A673 (cell line): ENCODE data around the gene NEK6.

Experiments used
- EZH2 ChIP-seq: fragments of 200-600 bp; sonication (generic); IDR thresholded peaks from 2 replicates; pipeline ENCODE4 v1.6.1; 2017; ENCODE audit warnings: borderline replicate concordance, low read depth, mild to moderate bottlenecking, mixed read lengths, antibody characterized with exemption, low read length; ENCODE audit not compliant: poor library complexity, severe bottlenecking
- TF ChIP-seq, protein P1 (sequence below): fragments of 300-800, 200-600 bp; sonication (generic); conservative IDR thresholded peaks from 2 replicates; pipeline ENCODE4 v1.5.1; 2017; ENCODE audit warnings: low read depth, mild to moderate bottlenecking, antibody characterized with exemption, low read length, moderate library complexity, mixed read lengths

DNA sequence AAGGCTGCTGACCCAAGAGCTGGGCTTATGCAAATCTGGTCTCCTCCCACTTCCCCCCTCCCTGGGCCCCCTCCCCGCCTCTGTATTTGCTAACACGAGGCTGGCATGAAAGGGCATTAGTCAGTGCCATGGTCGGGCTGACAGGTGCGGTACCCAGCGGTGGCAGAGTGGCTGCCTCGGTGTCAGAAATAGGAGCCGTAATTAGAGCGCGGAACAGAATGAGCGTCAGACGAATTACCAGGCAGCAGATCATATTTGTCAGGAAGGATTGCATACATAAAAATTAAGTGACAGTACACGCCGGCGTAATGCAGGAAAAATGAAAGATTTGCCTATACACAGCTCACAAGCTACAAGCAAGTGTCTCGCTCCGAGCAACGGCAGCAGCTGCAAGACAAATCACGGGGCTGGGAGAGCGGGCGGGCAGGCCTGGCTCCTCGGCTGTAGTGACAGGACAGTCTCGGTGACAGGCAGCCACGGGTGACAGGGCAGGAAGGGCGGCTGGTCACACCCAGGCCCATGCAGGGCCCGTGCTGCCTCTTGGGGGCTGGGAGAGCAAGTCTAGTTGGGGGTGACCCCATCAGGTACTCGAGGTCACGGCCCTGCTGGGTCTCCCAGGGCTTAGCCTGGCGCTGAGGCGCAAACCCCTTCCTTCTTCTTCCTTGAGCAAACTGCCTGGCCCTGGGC, 72.4 kb downstream of the NEK6 start:
- TF ChIP-seq, protein P1, sequence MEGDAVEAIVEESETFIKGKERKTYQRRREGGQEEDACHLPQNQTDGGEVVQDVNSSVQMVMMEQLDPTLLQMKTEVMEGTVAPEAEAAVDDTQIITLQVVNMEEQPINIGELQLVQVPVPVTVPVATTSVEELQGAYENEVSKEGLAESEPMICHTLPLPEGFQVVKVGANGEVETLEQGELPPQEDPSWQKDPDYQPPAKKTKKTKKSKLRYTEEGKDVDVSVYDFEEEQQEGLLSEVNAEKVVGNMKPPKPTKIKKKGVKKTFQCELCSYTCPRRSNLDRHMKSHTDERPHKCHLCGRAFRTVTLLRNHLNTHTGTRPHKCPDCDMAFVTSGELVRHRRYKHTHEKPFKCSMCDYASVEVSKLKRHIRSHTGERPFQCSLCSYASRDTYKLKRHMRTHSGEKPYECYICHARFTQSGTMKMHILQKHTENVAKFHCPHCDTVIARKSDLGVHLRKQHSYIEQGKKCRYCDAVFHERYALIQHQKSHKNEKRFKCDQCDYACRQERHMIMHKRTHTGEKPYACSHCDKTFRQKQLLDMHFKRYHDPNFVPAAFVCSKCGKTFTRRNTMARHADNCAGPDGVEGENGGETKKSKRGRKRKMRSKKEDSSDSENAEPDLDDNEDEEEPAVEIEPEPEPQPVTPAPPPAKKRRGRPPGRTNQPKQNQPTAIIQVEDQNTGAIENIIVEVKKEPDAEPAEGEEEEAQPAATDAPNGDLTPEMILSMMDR = no peak
- no peak for TF ChIP-seq EZH2
